ENCODE results near the gene METTL25B.

- TF ChIP-seq CTCF (IDR thresholded peaks at IDR 0.05) (no peak), ZFX (IDR thresholded peaks at IDR 0.05; ENCODE audit: borderline replicate concordance) (no peak)
Measured at GRCh38 chr1:156760092-156760795, 32.0 kb downstream of the METTL25B start.

Measured in 22Rv1 (cell line).